ENCODE results near the gene P3H4.

DNA sequence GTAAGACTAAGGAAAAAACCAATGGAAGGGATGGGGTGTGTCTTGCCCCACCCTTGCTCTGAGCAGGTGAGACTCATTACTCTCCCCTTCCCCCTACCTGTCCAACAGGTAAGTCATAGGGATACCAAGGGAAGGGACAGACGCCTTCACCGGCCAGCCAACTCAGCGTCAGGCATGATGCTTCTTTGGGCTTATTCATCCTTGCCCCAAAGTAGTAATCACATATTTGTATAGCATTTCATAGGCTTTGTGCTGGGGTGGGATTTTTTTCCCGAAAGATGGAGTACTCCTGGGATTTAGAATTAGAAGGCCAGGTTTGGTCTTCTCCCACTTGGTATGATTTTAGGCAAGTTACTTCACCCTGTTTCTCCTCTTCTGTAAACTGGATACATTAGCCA, 24.7 kb downstream of the P3H4 start:
- TF ChIP-seq POLR2A (IDR thresholded peaks at IDR 0.05): no peak
- TF ChIP-seq, protein P1, sequence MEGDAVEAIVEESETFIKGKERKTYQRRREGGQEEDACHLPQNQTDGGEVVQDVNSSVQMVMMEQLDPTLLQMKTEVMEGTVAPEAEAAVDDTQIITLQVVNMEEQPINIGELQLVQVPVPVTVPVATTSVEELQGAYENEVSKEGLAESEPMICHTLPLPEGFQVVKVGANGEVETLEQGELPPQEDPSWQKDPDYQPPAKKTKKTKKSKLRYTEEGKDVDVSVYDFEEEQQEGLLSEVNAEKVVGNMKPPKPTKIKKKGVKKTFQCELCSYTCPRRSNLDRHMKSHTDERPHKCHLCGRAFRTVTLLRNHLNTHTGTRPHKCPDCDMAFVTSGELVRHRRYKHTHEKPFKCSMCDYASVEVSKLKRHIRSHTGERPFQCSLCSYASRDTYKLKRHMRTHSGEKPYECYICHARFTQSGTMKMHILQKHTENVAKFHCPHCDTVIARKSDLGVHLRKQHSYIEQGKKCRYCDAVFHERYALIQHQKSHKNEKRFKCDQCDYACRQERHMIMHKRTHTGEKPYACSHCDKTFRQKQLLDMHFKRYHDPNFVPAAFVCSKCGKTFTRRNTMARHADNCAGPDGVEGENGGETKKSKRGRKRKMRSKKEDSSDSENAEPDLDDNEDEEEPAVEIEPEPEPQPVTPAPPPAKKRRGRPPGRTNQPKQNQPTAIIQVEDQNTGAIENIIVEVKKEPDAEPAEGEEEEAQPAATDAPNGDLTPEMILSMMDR (IDR thresholded peaks at IDR 0.05): no peak

Measured in right lobe of liver (tissue), 4 donors.